Dendritic cell treated with granulocyte-macrophage colony-stimulating factor and Interleukin-4, amounts not matched to agents 40 ng/mL and 50 ng/mL, for 4 days (primary cell): ENCODE measurements around the gene CELF2.

Source experiments
- H3K27ac Mint-ChIP-seq: one replicate; pipeline ENCODE4 v1.8.0; 2022; ENCODE audit warnings: mild to moderate bottlenecking, mixed read lengths
- H3K27me3 Mint-ChIP-seq: one replicate; pipeline ENCODE4 v1.8.0; 2022; ENCODE audit warnings: mild to moderate bottlenecking, mixed read lengths
- H3K36me3 Mint-ChIP-seq: one replicate; pipeline ENCODE4 v1.8.0; 2022; ENCODE audit warnings: low read depth, mixed read lengths
- H3K4me1 Mint-ChIP-seq: one replicate; pipeline ENCODE4 v1.8.0; 2022; ENCODE audit warnings: low read depth, mixed read lengths
- H3K4me3 Mint-ChIP-seq: one replicate; pipeline ENCODE4 v1.8.0; 2022; ENCODE audit warnings: mild to moderate bottlenecking, moderate library complexity, mixed read lengths
- H3K9me3 Mint-ChIP-seq: one replicate; pipeline ENCODE4 v1.8.0; 2022; ENCODE audit warnings: mixed read lengths
- intact Hi-C: fragments of 100-400 bp; cut with micrococcal nuclease; formaldehyde crosslinking; loops from one replicate; pipeline ENCODE4 v1.15.0; 2022

CELF2 gene

DNA sequence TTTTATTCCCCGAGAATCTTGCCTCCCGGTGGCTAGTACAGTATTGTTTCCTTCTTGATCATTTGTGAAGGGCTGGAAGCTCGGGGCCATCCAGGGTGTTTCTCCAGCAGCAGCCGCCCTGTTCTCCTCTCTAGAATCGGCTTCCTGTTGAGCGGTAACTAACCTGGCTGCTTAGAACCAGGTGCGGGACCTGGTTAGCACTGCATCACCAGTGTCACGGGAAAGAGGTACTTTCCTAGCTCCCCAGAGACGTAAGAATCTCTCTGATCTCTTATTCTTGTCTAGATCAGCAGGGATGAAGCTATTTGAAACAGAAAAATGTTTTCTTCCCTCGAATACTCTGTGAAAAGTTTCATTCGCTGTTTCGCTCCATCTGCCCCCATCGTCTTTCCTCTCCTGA lies 239.2 kb downstream of the CELF2 start:
- Mint-ChIP-seq H3K9me3 (no peaks in the 10 kb centered on the region), H3K27ac (peak overlapping the region; percentile 73), H3K36me3 (peaks cover 100% of the 10 kb centered on the region), H3K4me3 (no peak overlapping the region), H3K27me3 (no peaks in the 10 kb centered on the region), H3K4me1 (peaks cover 45% of the 10 kb centered on the region)
- intact Hi-C loops = loop anchor here (5.0 kb wide), 1 partner anchor 65 kb away; no protein-coding TSS in a partner anchor

DNA sequence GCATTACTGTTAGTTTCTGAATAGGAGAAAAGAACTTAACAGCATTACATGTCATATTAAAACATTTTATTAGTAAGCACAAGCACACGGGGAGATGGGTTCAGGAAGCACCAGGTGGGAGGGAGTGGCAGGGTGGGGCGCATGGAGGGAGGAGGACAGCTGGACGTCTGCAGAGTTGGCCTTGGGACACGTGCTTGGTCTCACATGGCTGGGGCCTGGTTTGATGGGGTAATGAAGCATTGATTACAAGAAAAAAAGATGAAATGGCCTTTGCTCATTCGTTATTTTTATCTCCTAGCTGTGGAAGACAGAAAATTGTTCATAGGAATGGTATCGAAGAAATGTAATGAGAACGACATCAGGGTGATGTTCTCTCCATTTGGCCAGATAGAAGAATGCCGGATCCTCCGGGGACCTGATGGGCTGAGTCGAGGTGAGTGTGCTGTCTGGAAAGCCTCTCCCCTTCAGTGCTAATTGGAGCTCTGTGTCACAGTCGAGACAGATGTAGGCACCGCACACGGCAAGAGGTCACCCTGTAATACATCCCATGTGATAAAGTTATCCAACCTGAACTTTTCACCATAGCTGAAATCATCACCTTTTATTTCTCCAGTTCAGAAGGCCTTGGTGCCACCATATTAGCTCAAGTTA lies 239.9 kb downstream of the CELF2 start:
- no peaks in the 10 kb centered on the region for H3K27me3 Mint-ChIP-seq
- H3K27ac Mint-ChIP-seq = peak overlapping the region; percentile 73
- no peaks in the 10 kb centered on the region for H3K9me3 Mint-ChIP-seq
- peaks cover 45% of the 10 kb centered on the region for H3K4me1 Mint-ChIP-seq
- H3K36me3 Mint-ChIP-seq = peaks cover 100% of the 10 kb centered on the region
- no peak overlapping the region for H3K4me3 Mint-ChIP-seq
- intact Hi-C loops = loop anchor here (5.0 kb wide), 1 partner anchor 65 kb away; no protein-coding TSS in a partner anchor

DNA sequence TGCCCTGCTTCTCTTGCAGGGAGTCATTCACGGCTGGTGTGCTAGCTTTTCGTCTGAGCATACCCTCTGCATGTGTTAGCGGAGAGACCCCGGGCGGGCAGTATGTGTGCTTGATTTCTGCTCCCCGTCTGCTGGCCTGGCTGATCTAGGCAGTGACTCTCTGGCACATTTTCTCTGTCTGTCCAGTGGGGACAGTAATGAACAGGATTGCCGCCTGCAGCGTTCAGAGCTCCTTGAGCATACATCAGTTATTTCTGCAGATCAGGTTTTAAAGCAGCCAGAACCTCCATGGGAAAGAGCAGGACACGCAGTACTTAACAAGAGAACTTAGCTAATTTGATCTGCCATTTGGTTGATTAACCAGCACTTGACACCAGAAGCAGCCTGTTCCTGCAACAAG lies 242.5 kb downstream of the CELF2 start:
- Mint-ChIP-seq H3K27ac (no peak overlapping the region), H3K27me3 (no peaks in the 10 kb centered on the region), H3K4me3 (no peak overlapping the region), H3K36me3 (peaks cover 99% of the 10 kb centered on the region), H3K9me3 (no peaks in the 10 kb centered on the region), H3K4me1 (peaks cover 38% of the 10 kb centered on the region)
- intact Hi-C loops = no loop called here

DNA sequence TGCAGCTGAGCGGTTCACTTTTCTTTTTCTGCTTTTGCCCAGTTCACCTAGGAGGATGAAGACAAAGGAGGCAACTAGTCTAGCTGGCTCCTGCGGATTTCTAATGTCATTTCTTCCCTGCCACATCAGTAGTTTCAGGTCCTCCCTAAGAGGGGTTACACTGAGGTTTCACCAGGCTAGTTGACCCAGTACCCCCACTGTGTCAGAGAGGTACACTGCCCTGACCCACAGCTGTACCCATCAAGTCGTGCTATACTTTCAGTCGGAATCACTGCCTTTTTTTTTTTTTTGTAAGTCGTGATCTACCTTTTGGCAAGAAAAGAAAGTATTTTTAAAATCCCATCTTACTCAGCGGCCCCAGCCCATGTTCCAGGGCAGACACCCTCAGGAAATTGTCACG lies 243.5 kb downstream of the CELF2 start:
- Mint-ChIP-seq H3K4me3 (no peak overlapping the region), H3K36me3 (peaks cover 96% of the 10 kb centered on the region), H3K4me1 (peaks cover 28% of the 10 kb centered on the region), H3K27ac (no peak overlapping the region), H3K27me3 (no peaks in the 10 kb centered on the region), H3K9me3 (no peaks in the 10 kb centered on the region)
- intact Hi-C loops = no loop called here

DNA sequence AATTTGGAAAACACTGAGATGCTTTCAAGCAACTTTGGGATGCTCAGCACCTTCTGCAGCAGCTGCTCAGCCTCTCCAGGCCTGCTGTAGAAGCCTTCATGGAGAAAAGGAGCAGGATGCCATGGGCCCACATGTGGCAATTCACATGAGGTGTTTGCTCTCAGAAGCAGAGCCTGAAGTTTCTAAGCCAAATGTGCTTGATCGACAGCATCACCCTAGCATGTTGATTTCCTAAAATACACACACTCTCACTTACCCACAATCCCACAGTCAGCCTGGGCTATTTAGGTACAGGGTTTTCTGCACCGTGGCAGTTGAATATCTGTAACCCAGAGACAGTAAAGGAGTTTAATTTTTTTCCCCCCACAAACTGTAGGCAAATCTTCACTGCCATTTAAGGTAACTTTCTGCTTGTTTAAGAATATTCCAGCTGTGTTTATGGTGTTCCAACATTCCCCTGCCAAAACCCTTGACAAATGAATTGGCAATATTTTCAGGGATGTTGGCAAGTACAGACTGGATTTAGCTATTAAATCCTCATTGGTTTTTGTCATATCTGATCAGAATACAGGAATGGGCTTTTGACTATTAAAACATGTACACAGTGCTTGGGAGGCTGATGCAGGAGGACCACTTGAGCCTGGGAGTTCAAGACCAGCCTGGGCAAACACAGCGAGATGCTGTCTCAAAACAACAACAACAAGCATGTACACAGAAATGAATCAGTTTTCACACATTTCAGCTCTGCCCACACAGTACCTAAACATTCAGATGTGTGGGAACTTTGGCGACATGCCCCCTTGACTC lies 244.2 kb downstream of the CELF2 start:
- Mint-ChIP-seq H3K36me3 (peaks cover 95% of the 10 kb centered on the region), H3K27me3 (no peaks in the 10 kb centered on the region), H3K9me3 (no peaks in the 10 kb centered on the region), H3K4me3 (no peak overlapping the region), H3K27ac (no peak overlapping the region), H3K4me1 (peaks cover 24% of the 10 kb centered on the region)
- intact Hi-C loops = no loop called here

DNA sequence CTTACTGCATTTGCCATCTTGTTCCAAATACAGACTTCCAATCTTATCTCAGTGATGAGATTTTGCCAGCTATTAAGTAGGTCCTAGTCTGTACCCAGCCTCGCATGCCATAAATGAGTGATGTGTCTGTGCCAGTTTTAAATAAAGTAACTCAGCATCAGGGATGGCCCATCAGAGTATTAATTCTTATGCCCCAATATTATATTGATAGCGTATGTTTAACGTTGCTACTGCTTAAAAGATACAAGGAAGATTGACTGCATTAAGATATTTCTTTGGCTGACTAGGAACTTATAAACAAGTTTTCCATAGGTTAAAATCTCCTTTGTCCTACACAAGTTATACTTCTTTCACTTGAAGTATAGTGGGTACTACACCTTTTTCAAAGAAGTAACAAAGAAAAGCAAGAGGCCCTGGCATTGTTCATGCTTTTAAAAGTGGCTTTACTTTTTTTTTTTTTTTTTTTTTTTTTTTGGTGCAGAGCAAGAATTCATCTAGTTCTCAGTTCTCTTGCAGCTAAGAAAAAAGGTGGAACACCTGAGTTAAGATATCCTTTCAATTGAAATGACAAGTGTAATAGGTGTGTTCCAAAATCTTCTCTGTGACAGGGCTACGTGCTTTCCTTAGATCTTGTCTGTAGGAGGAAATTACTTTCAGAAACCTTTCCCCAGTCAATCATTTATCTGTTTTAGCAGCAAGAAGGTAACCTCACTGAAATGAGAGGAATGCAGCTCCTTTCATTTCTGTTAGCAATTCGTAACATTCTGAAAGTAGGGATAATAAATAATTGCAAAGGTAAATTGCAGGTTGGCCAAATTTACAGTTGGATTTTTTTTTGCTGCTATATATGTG lies 245.0 kb downstream of the CELF2 start:
- peaks cover 95% of the 10 kb centered on the region for H3K36me3 Mint-ChIP-seq
- no peak overlapping the region for H3K27ac Mint-ChIP-seq
- H3K27me3 Mint-ChIP-seq = no peaks in the 10 kb centered on the region
- intact Hi-C loops = no loop called here
- H3K4me3 Mint-ChIP-seq = no peak overlapping the region
- H3K4me1 Mint-ChIP-seq = peaks cover 15% of the 10 kb centered on the region
- H3K9me3 Mint-ChIP-seq = no peaks in the 10 kb centered on the region

DNA sequence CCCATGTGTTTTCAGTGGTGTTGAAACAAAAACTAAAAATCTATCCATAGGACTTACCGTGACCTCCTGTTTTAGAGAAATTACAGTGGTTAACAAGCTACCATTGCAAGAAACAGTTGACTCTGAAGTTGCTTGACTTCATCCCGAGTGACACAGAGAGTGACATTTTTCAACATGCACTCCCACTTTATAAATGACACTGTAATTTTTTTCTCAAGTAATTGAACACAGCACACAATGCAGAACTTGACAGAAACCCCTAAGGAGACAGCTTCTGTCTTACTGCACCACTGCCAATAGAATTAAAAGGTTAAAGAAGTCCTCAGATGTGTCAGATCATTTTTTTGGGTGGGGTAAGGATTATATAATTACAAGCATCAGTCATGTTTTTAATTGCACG lies 246.1 kb downstream of the CELF2 start:
- intact Hi-C loops = no loop called here
- H3K4me1 Mint-ChIP-seq = peaks cover 5% of the 10 kb centered on the region
- H3K27ac Mint-ChIP-seq = no peak overlapping the region
- peaks cover 93% of the 10 kb centered on the region for H3K36me3 Mint-ChIP-seq
- no peaks in the 10 kb centered on the region for H3K9me3 Mint-ChIP-seq
- no peaks in the 10 kb centered on the region for H3K27me3 Mint-ChIP-seq
- H3K4me3 Mint-ChIP-seq = no peak overlapping the region

DNA sequence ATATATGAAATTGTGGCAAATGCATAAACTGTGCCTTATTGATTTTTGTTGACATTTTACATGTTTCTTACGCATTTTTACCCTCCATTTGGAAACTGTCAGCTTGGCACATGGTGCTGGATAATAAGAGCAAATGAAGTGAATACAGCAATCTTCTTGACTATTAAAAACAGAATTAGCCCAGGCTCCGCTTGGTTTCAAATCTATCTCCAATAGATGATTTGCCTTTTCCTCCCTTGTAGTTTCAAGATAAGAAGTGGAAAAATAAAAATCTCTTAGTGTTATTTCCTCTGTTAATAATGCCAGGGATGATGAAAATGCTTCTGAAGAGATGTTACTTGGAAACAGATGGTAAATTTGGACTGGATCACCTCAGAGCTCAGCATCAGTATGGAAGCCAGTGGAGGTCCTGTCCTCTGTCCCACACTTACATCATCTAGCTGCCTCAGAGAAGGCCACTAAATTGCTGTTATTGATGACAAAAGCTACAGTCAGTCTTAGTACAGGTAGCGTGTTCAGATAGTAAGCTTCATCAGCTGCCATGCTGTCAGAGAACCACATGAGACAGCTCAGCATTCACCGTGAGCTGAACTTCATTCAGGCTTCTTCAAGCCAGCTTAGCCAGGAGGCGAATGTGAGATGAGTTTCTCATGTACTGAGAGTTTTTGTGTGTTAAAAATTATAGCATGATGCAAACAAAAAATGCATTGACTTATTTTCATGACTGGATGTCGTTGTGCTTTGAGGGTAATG lies 246.8 kb downstream of the CELF2 start:
- Mint-ChIP-seq H3K27ac (no peak overlapping the region), H3K9me3 (no peaks in the 10 kb centered on the region), H3K4me1 (no peaks in the 10 kb centered on the region), H3K4me3 (no peak overlapping the region), H3K27me3 (no peaks in the 10 kb centered on the region), H3K36me3 (peaks cover 86% of the 10 kb centered on the region)
- intact Hi-C loops = no loop called here

DNA sequence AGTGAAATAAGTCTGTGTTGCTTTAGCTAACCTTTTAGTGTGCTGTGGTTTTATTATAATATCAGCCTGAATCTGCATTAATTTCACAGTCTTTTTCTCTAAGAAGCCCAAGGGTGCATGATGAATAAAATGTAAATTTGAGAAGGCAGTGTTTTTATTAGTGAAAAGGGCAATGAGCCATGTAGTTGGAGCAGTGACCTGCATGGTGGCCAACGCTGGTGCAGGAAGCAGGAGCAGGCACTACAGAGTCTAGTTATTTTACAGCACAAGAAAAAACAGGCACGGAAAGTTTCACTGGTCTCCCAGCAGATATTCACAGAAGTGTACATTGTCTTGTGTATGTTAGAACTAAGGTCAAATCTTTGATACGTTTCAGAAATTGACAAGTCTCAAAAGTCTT lies 247.8 kb downstream of the CELF2 start:
- intact Hi-C loops = no loop called here
- H3K36me3 Mint-ChIP-seq = peaks cover 76% of the 10 kb centered on the region
- no peaks in the 10 kb centered on the region for H3K4me1 Mint-ChIP-seq
- H3K4me3 Mint-ChIP-seq = no peak overlapping the region
- no peaks in the 10 kb centered on the region for H3K9me3 Mint-ChIP-seq
- H3K27me3 Mint-ChIP-seq = no peaks in the 10 kb centered on the region
- H3K27ac Mint-ChIP-seq = no peak overlapping the region

DNA sequence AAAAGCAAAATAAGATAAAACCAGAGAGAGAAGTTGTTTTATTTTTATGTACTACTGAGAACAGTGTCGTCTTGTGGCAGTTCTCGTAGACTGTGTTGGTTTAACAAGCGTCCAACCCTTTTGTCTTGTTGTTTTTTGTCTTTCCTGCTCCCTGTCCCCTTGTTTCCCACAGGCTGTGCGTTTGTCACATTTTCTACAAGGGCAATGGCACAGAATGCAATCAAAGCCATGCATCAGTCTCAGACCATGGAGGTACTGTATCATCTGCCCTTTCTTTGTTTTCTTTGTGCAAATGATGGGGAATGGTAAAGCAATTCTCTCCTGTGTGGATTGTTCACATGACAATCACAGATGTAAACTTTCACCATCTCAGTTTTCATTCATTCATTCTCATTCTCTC lies 248.8 kb downstream of the CELF2 start:
- no peak overlapping the region for H3K27ac Mint-ChIP-seq
- intact Hi-C loops = no loop called here
- no peak overlapping the region for H3K4me3 Mint-ChIP-seq
- no peaks in the 10 kb centered on the region for H3K27me3 Mint-ChIP-seq
- peaks cover 66% of the 10 kb centered on the region for H3K36me3 Mint-ChIP-seq
- no peaks in the 10 kb centered on the region for H3K4me1 Mint-ChIP-seq
- H3K9me3 Mint-ChIP-seq = no peaks in the 10 kb centered on the region

DNA sequence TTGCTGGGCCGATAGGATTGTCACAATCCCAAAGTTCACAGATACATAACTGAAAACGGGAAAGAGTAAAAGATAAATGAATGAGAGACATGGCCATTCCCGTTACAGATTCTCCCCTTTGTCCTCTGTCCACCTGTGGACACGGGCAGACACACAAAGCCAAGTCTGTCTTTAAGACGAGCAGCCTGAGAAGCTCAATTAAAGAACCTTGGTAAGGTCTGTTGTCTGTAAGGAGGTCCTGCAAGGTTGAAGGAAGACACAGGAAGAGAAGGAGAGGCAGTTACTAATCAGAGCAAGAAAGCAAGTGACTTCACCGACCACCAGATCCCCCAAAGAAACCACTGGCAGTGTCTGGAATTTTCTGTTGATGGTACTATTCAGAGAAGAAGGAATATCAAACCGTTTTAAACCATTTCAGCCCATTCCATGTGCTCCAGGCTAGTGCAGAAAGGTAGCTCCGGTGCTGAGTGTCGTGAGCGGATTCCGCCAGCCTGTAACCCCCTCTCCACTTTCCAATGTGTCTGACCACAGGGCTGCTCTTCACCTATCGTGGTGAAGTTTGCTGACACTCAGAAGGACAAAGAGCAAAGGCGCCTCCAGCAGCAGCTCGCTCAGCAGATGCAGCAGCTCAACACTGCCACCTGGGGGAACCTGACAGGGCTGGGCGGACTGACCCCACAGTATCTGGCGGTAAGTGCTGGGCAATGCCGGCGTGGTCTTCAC lies 252.6 kb downstream of the CELF2 start:
- Mint-ChIP-seq H3K4me3 (no peak overlapping the region), H3K27me3 (no peaks in the 10 kb centered on the region), H3K9me3 (no peaks in the 10 kb centered on the region), H3K4me1 (peaks cover 17% of the 10 kb centered on the region), H3K27ac (no peak overlapping the region), H3K36me3 (peaks cover 28% of the 10 kb centered on the region)
- intact Hi-C loops = loop anchor here (2.0 kb wide), 1 partner anchor 157 kb away; no protein-coding TSS in a partner anchor

DNA sequence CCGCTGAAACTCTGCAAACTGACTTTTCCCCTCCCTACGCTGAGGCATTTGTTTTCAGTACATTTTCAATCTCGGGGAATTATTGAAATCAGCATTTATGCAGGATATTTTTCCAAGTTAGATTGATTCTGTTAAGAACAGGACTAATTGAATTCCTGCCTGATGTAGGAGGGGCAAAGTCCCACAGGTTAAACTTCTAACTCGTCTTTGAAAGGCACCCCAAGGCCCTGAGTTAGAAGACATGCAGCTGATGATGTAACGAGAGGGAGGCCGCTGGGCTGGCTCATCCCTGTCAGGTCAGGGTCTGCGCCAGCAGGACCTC lies 253.1 kb downstream of the CELF2 start:
- Mint-ChIP-seq H3K36me3 (peaks cover 23% of the 10 kb centered on the region), H3K27ac (no peak overlapping the region), H3K27me3 (no peaks in the 10 kb centered on the region), H3K9me3 (no peaks in the 10 kb centered on the region), H3K4me3 (no peak overlapping the region), H3K4me1 (peaks cover 17% of the 10 kb centered on the region)
- intact Hi-C loops = loop anchor here (2.0 kb wide), 1 partner anchor 158 kb away; no protein-coding TSS in a partner anchor

DNA sequence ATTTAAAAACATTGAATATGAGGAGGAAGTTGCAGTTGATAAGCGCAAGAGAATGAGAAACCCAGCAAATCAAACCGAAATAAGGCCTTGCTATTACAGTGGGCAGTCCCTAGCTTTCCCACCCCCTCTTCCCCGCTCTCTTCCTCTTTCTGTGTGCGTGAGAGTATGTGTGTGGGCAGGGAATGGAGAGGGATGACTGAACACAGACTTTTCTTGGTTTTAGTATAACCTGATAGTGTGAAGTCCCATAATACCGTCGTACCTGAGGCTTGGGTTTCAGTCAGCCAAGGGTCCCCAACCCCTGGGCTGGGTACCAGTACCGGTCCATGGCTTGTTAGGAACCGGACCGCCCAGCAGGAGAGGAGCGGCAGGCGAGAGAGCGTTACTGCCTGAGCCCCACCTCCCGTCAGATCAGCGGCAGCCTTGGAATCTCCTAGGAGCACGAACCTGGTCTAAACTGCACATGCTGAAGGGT lies 255.3 kb downstream of the CELF2 start:
- Mint-ChIP-seq H3K4me3 (no peak overlapping the region), H3K36me3 (peaks cover 6% of the 10 kb centered on the region), H3K27me3 (no peaks in the 10 kb centered on the region), H3K9me3 (no peaks in the 10 kb centered on the region), H3K27ac (peak overlapping the region; percentile 17), H3K4me1 (peaks cover 17% of the 10 kb centered on the region)
- intact Hi-C loops = no loop called here
